GM21360 (cell line): ENCODE measurements around the gene KIF18B.

Experiments
- ATAC-seq: cut with Tn5 transposase; IDR thresholded peaks from one replicate; pipeline ENCODE4 v1.9.1; 2021; ENCODE audit warnings: mild to moderate bottlenecking, moderate library complexity; ENCODE audit not compliant: unreplicated experiment

KIF18B gene

GRCh38 chr17:44907729-44908470 is 39.7 kb downstream of the KIF18B start:
- ATAC-seq = no peak

GRCh38 chr17:44906763-44907728 is 40.5 kb downstream of the KIF18B start:
- ATAC-seq = no peak

GRCh38 chr17:44906010-44906646 is 41.4 kb downstream of the KIF18B start:
- no peak for ATAC-seq

- ATAC-seq = no peak
Measured at GRCh38 chr17:44905006-44906000, 42.3 kb downstream of the KIF18B start.

DNA sequence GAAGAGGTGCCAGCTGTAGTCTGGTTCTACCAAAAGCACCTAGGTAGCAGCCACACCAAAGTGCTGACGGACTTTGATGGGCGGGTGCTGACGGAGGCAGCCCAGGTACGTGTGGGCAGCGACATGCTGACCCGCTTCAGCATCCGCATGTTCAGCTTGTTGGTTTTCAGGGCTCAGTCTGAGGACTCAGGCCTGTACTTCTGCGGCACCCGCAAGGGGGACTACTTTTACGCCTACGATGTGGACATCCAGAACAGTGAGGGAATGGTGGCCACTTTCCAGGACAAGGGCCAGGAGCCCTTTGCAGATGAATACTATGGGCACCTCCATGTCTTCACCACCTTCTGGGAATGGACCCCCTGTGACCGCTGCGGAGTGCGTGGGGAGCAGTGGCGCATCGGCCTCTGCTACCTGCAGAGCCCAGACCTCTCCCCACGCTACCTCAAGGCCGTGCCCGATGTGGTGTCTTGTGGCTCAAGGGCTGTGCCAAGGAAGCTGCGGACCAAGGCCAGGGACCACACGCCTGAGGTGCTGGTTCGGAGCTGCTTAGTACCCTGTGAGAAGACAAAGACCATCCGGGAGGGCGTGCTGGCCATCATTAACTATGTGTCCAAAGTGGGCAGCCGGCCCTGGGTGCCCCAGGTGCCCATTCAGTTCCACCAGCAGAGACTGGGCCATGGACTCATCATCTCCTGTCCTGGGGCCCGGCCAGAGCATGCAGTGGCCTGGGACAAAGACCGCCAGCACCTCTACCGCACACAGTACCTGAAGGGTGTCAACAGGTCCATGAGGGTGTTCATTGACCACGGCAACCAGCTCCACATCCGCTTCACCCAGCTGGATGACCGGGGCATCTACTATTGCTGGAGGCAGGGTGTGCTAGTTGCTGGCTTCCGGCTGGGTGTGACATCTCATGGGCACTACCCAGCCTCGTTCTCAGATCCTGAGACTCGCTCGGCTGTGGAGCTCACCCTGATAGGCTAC is 43.3 kb downstream of the KIF18B start:
- no peak for ATAC-seq

DNA sequence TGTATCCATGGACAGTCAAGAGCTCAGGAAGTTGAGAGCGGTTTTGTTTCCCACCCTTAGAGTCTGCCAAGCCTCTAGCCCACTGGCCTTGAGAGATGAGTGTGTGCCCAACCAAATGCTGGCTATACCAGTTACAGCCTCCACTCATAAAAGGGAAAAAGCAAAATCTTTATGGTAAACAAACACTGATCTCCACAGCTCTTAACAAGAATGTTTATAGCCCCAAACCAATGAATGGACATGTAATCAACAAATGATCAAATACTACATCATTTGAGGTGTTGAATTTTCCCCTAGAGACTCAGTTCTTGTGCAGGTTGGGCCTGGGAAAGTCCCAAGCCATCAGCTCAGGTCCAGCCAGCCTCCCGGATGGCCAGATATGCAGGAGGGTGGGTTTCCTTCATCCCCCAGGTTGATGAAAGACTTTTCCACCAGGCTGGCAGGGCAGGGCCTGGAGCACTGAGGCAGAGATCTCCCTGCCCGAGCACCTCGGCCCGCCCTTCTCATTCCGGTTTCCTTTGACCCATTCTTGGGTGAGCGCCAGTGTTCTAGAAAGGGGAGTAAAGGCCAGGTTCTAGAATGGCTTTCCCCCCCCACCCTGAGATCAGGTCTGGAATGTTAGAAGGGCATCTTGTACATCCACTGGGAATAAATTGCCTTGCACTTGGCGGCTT is 44.4 kb downstream of the KIF18B start:
- ATAC-seq = no peak

GRCh38 chr17:44902135-44902760 is 45.3 kb downstream of the KIF18B start:
- no peak for ATAC-seq

- no peak for ATAC-seq
Measured at GRCh38 chr17:44901411-44901921, 46.1 kb downstream of the KIF18B start.

DNA sequence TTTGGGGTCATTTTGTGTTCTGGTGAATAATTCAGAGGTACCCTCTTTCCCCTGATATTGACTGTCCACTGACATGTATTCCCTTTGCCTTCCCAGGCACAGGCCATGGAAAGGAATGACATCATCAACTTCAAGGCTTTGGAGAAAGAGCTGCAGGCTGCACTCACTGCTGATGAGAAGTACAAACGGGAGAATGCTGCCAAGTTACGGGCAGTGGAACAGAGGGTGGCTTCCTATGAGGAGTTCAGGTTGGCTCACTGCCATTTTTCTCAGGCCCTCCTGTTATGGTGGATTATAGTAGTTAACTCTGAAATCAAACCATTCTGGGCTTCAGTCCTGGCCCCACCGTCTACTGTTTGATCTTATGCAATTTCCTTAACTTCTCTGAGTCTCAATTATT is 46.7 kb downstream of the KIF18B start:
- ATAC-seq = no peak

DNA sequence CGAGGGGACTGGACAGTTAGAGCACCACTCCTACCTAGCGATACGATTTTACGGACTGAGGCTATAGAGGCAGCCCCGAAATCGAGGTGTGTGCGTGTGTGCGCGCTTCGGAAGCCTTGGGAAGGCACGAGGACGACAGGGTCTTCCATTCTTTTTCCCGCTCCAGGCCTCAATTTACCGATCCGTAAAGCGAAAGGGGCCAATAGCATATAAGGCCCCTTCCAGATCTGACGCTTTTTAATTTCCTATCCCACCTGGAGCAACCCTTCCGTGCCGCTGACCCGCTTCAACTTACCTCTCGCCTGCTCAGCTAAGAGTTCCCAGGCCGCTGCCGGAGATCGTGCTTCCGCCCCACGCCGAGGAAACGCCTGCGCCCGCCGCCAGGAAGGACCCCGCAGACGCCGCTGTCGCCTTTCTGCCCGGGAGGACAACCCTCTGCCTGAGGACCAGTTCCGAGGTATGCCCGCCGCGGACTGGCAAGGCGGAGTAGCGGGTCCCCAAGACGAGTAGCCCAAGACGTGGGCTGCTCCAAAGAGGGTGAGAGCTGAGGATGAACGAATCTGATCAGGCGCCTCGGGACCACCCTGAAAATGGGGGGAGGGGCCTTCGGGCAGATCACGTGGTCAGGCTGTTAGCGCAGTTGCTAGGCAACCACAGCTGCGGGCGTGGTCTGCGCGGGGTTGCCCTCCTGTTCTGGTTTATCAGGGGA is 48.3 kb downstream of the KIF18B start, which contains the start of gene EFTUD2:
EFTUD2 (minus strand) TSS at position 372 of the 709 bp plus-strand sequence. CDS start 4,924 bp downstream, outside the sequence.
- ATAC-seq = peak; percentile 58

- ATAC-seq = peak; percentile 5
Measured at GRCh38 chr17:44898768-44899073, 48.9 kb downstream of the KIF18B start.

- no peak for ATAC-seq
Measured at GRCh38 chr17:44894642-44895041, 52.9 kb downstream of the KIF18B start.

GRCh38 chr17:44892250-44892649 is 55.3 kb downstream of the KIF18B start:
- no peak for ATAC-seq

GRCh38 chr17:44889003-44889402 is 58.6 kb downstream of the KIF18B start:
- no peak for ATAC-seq

GRCh38 chr17:44887971-44888954 is 59.3 kb downstream of the KIF18B start:
- ATAC-seq = no peak

GRCh38 chr17:44887016-44887415 is 60.6 kb downstream of the KIF18B start:
- ATAC-seq = no peak
